Hepatocyte (in vitro differentiated cells): Measurements from ENCODE around the gene NCOA7. TPM values are rescaled to one million over a fixed set of nuclear protein-coding genes. Genes with fewer than 3 reads are reported as not detected.

Experiments
- DNase-seq: peaks from one replicate; pipeline ENCODE4 v3.0.0-alpha.2; 2016; ENCODE audit warnings: low spot score
- H2AFZ ChIP-seq: fragments of 200-600 bp; sonication (generic); 2 replicates; pipeline ENCODE4 v1.6.0; 2016; ENCODE audit warnings: antibody characterized with exemption, mild to moderate bottlenecking
- H3K27ac ChIP-seq: fragments of 200-600 bp; sonication (generic); 2 replicates; pipeline ENCODE4 v1.5.1; 2016; ENCODE audit warnings: mild to moderate bottlenecking
- H3K27me3 ChIP-seq: fragments of 200-600 bp; sonication (generic); 2 replicates; pipeline ENCODE4 v1.6.1; 2016
- H3K36me3 ChIP-seq: fragments of 200-600 bp; sonication (generic); replicated peaks from 2 replicates; pipeline ENCODE4 v1.5.1; 2016; ENCODE audit warnings: low read depth; ENCODE audit not compliant: insufficient read depth
- H3K4me1 ChIP-seq: fragments of 200-600 bp; sonication (generic); 2 replicates; pipeline ENCODE4 v1.5.1; 2016; ENCODE audit warnings: mild to moderate bottlenecking, moderate library complexity; ENCODE audit not compliant: insufficient read depth
- H3K4me2 ChIP-seq: fragments of 200-600 bp; sonication (generic); 2 replicates; pipeline ENCODE4 v1.6.0; 2016
- H3K4me3 ChIP-seq: fragments of 200-600 bp; sonication (generic); 2 replicates; pipeline ENCODE4 v1.5.1; 2016; ENCODE audit warnings: mild to moderate bottlenecking
- H3K79me2 ChIP-seq: fragments of 200-600 bp; sonication (generic); 2 replicates; pipeline ENCODE4 v1.6.0; 2017; ENCODE audit warnings: mild to moderate bottlenecking
- H3K9me2 ChIP-seq: fragments of 200-600 bp; sonication (generic); replicated peaks from 2 replicates; pipeline ENCODE4 v1.6.0; 2017; ENCODE audit warnings: mild to moderate bottlenecking; ENCODE audit not compliant: insufficient read depth
- H3K9me3 ChIP-seq: fragments of 200-600 bp; sonication (generic); 2 replicates; pipeline ENCODE4 v1.5.1; 2016; ENCODE audit warnings: low read depth, mild to moderate bottlenecking
- H4K20me1 ChIP-seq: fragments of 200-600 bp; sonication (generic); 2 replicates; pipeline ENCODE4 v1.6.0; 2016; ENCODE audit warnings: mild to moderate bottlenecking; ENCODE audit not compliant: insufficient read depth, poor library complexity, severe bottlenecking
- CTCF ChIP-seq: fragments of 200-600 bp; sonication (generic); IDR thresholded peaks from 2 replicates; pipeline ENCODE4 v1.5.1; 2016; ENCODE audit warnings: antibody characterized with exemption, mild to moderate bottlenecking; ENCODE audit not compliant: poor library complexity
- EZH2 ChIP-seq: fragments of 200-600 bp; sonication (generic); IDR thresholded peaks from 2 replicates; pipeline ENCODE4 v1.6.1; 2016; ENCODE audit warnings: antibody characterized with exemption, mild to moderate bottlenecking, borderline replicate concordance
- EZH2phosphoT487 ChIP-seq: fragments of 200-600 bp; sonication (generic); IDR thresholded peaks from one replicate; pipeline ENCODE4 v1.6.1; 2018; ENCODE audit warnings: antibody characterized with exemption, mild to moderate bottlenecking, low read depth, moderate library complexity; ENCODE audit not compliant: unreplicated experiment, severe bottlenecking
- WGBS: methylation state at CpG from one replicate; pipeline ENCODE4 v1.1.6; 2016; ENCODE audit warnings: low lambda C conversion rate; ENCODE audit errors: missing lambda C conversion rate; 5-methylcytosine and 5-hydroxymethylcytosine counted together
- polyA plus RNA-seq: library from polyadenylated mRNA; unstranded; fragments of >200 nt; fragmentation: Nextera tagmentation; extraction: Ambion mirVana; gene quantifications from 2 replicates; pipeline ENCODE4 v1.2.1, GENCODE V29; 2016
- total RNA-seq: library from RNA; depleted of rRNA; stranded (reverse); fragments of >200 nt; gene quantifications from 2 replicates; pipeline ENCODE4 v1.2.3, GENCODE V29; 2014

Gene NCOA7
- total and polyA plus RNA-seq, 2 experiments from 2014 or later = 17.3 to 42.0 TPM

DNA sequence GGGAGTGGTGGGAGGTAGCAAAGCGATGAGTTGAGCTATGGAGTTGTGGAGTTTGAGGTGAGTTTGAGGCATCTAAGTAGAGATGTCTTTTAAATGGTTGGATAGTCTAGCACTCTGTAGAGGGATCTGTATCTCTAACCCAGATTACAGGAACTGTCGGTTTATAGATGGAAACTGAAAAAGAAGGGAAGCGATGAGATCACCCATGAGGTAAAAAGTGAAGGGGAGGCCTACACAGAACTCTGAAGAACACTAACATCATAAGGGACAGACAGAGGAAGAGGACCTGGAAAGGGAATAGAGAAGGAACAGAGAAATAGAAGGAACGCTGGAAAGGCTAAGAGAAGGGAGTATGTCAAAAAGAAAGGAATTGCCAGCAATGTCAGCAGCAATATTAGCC, 168.3 kb downstream of the NCOA7 start:
- 94% methylated on average over 4 of the region's 4 CpGs for WGBS

GRCh38 chr6:125961117-125961516, 170.4 kb downstream of the NCOA7 start:
- Histone ChIP-seq H3K36me3 (no peaks in the 10 kb centered on the region), H4K20me1 (peaks cover 4% of the 10 kb centered on the region), H3K4me3 (no peak overlapping the region), H3K4me1 (peaks cover 7% of the 10 kb centered on the region), H3K27me3 (no peaks in the 10 kb centered on the region), H3K27ac (no peak overlapping the region), H3K79me2 (peaks cover 78% of the 10 kb centered on the region), H3K4me2 (no peak overlapping the region), H3K9me3 (no peaks in the 10 kb centered on the region), H3K9me2 (no peaks in the 10 kb centered on the region), H2AFZ (no peak overlapping the region)
- no peak for DNase-seq
- 87% methylated on average over 3 of the region's 3 CpGs for WGBS
- TF ChIP-seq EZH2 (no peak), EZH2phosphoT487 (no peak), CTCF (no peak)

More for the DNA sequence above, 168.3 kb downstream of the NCOA7 start:
- Histone ChIP-seq H3K4me1 (peaks cover 7% of the 10 kb centered on the region), H3K9me3 (no peaks in the 10 kb centered on the region), H4K20me1 (no peaks in the 10 kb centered on the region), H3K36me3 (no peaks in the 10 kb centered on the region), H3K4me3 (no peak overlapping the region), H3K9me2 (no peaks in the 10 kb centered on the region), H2AFZ (no peak overlapping the region), H3K79me2 (peaks cover 57% of the 10 kb centered on the region), H3K4me2 (peak overlapping the region; percentile 80), H3K27me3 (no peaks in the 10 kb centered on the region), H3K27ac (no peak overlapping the region)
- no peak for TF ChIP-seq EZH2phosphoT487
- TF ChIP-seq EZH2 = no peak
- no peak for TF ChIP-seq CTCF
- no peak for DNase-seq

- H3K79me2 ChIP-seq = peaks cover 88% of the 10 kb centered on the region
- H2AFZ ChIP-seq = no peak overlapping the region
Observed at GRCh38 chr6:125962900-125963497, 172.2 kb downstream of the NCOA7 start.

More at GRCh38 chr6:125962900-125963497, 172.2 kb downstream of the NCOA7 start:
- Histone ChIP-seq H3K27me3 (no peaks in the 10 kb centered on the region), H3K9me2 (no peaks in the 10 kb centered on the region), H3K4me2 (no peak overlapping the region), H3K9me3 (no peaks in the 10 kb centered on the region), H4K20me1 (peaks cover 4% of the 10 kb centered on the region), H3K27ac (no peak overlapping the region), H3K4me1 (peaks cover 6% of the 10 kb centered on the region), H3K36me3 (no peaks in the 10 kb centered on the region), H3K4me3 (no peak overlapping the region)
- 79% methylated on average over 8 of the region's 8 CpGs for WGBS
- DNase-seq = no peak
- no peak for TF ChIP-seq EZH2
- TF ChIP-seq EZH2phosphoT487 = no peak
- TF ChIP-seq CTCF = no peak
